H1 (cell line): ENCODE data around the gene STAG1. TPM values are rescaled to one million over a fixed set of nuclear protein-coding genes. Genes with fewer than 3 reads are reported as not detected.

Experiments
- CTCF ChIA-PET: fragments of 300-600 bp; sonication (Branson Sonifier 250); formaldehyde crosslinking; loops from one replicate; lab custom pipeline; 2021; ENCODE audit not compliant: partially characterized antibody; lab: Charles Lee
- POLR2A ChIA-PET: fragments of 300-600 bp; sonication (Branson Sonifier 250); formaldehyde crosslinking; loops from one replicate; lab custom pipeline; 2021; ENCODE audit warnings: inconsistent platforms; ENCODE audit not compliant: partially characterized antibody; lab: Charles Lee
- DNase-seq, 2 experiments: peaks; one replicate each; pipeline versions ENCODE4 v3.0.0 to v3.0.0-alpha.2; 2010 to 2022; ENCODE audit warnings: low spot score in 2 of 2, low read depth in 1 of 2, mixed read lengths in 1 of 2
- FAIRE-seq: peaks from 2 replicates; lab custom pipeline; 2011; peaks lifted over from hg19 to GRCh38; lab: Jason Lieb, UNC
- H2AFZ ChIP-seq: 2 replicates; pipeline ENCODE4 v1.8.1; 2012; ENCODE audit warnings: low read length, inconsistent platforms
- H2AK5ac ChIP-seq: 2 replicates; pipeline ENCODE4 v1.6.1; 2013; ENCODE audit warnings: low read depth, low read length
- H2BK120ac ChIP-seq: replicated peaks from 2 replicates; pipeline ENCODE3; 2013; ENCODE audit warnings: low read depth, low read length, inconsistent platforms
- H2BK12ac ChIP-seq: 2 replicates; pipeline ENCODE4 v1.6.1; 2013; ENCODE audit warnings: low read depth, low read length
- H2BK15ac ChIP-seq: 2 replicates; pipeline ENCODE4 v1.6.1; 2013; ENCODE audit warnings: low read length
- H2BK20ac ChIP-seq: 2 replicates; pipeline ENCODE4 v1.6.1; 2013; ENCODE audit warnings: low read length
- H2BK5ac ChIP-seq: 2 replicates; pipeline ENCODE4 v1.6.1; 2013; ENCODE audit warnings: low read depth, low read length
- H3K14ac ChIP-seq: 2 replicates; pipeline ENCODE4 v1.6.1; 2013; ENCODE audit warnings: inconsistent platforms; ENCODE audit not compliant: insufficient read length
- H3K18ac ChIP-seq: 2 replicates; pipeline ENCODE4 v1.6.1; 2013; ENCODE audit warnings: low read length; ENCODE audit errors: extremely low read depth
- H3K23ac ChIP-seq: 2 replicates; pipeline ENCODE4 v1.6.1; 2013; ENCODE audit warnings: inconsistent platforms; ENCODE audit not compliant: insufficient read length
- H3K23me2 ChIP-seq: 2 replicates; pipeline ENCODE4 v1.6.1; 2013; ENCODE audit warnings: low read depth, low read length
- H3K27ac ChIP-seq: 2 replicates; pipeline ENCODE4 v1.6.1; 2011; ENCODE audit warnings: low read depth, low read length, inconsistent platforms
- H3K27me3 ChIP-seq, 4 experiments: replicated peaks in 1 of 4; 1 replicate in 1 of 4; 2 replicates in 3 of 4; pipeline versions ENCODE4 v1.6.1 to v1.8.1; 2011 to 2013; ENCODE audit warnings: low read length in 3 of 4, mild to moderate bottlenecking in 3 of 4, inconsistent platforms in 2 of 4, mixed read lengths in 2 of 4, moderate library complexity in 1 of 4; ENCODE audit not compliant: control insufficient read depth in 3 of 4, insufficient read depth in 3 of 4; ENCODE audit errors: extremely low read depth in 1 of 4
- H3K36me3 ChIP-seq, 4 experiments: 2 replicates each; pipeline versions ENCODE4 v1.6.1 to v1.8.1; 2011 to 2013; ENCODE audit warnings: mild to moderate bottlenecking in 4 of 4, low read length in 3 of 4, moderate library complexity in 2 of 4, control low read depth in 1 of 4, inconsistent platforms in 1 of 4; ENCODE audit not compliant: insufficient read depth in 4 of 4, control insufficient read depth in 2 of 4
- H3K4ac ChIP-seq: replicated peaks from 2 replicates; pipeline ENCODE3; 2013; ENCODE audit warnings: low read length, low read depth, mixed read lengths, inconsistent platforms; ENCODE audit not compliant: insufficient read length
- H3K4me1 ChIP-seq, 4 experiments: replicated peaks in 1 of 4; 1 replicate in 1 of 4; 2 replicates in 3 of 4; pipeline versions ENCODE4 v1.6.1 to v1.8.1; 2011 to 2013; ENCODE audit warnings: low read length in 3 of 4, inconsistent platforms in 2 of 4, mixed read lengths in 1 of 4; ENCODE audit not compliant: insufficient read depth in 4 of 4, control insufficient read depth in 3 of 4
- H3K4me2 ChIP-seq, 2 experiments: 2 replicates each; pipeline versions ENCODE4 v1.6.1 to v1.8.1; 2011 to 2013; ENCODE audit warnings: low read depth in 2 of 2, low read length in 2 of 2, control low read depth in 1 of 2, inconsistent platforms in 1 of 2, mild to moderate bottlenecking in 1 of 2; ENCODE audit not compliant: insufficient read depth in 1 of 2
- H3K4me3 ChIP-seq, 4 experiments: fragments of 200-600, 300-600 bp in 1 of 4; sonication (generic), shearing (Covaris generic), sonication (Bioruptor Twin) in 1 of 4; 2 replicates each; pipeline versions ENCODE4 v1.5.1 to v1.8.1; 2011 to 2016; ENCODE audit warnings: low read length in 4 of 4, low read depth in 3 of 4, control low read depth in 2 of 4, inconsistent platforms in 2 of 4, mild to moderate bottlenecking in 2 of 4, mixed read lengths in 1 of 4, moderate library complexity in 1 of 4; ENCODE audit not compliant: insufficient read depth in 2 of 4; ENCODE audit errors: extremely low read depth in 1 of 4
- H3K56ac ChIP-seq: replicated peaks from 2 replicates; pipeline ENCODE3; 2013; ENCODE audit warnings: low read depth, mild to moderate bottlenecking, mixed read lengths, low read length, inconsistent platforms; ENCODE audit not compliant: insufficient read length
- H3K79me1 ChIP-seq: 2 replicates; pipeline ENCODE4 v1.6.1; 2013; ENCODE audit warnings: low read depth, low read length, control low read depth
- H3K79me2 ChIP-seq, 2 experiments: 2 replicates each; pipeline versions ENCODE4 v1.6.1 to v1.8.1; 2012 to 2013; ENCODE audit warnings: low read length in 2 of 2, mild to moderate bottlenecking in 2 of 2, inconsistent platforms in 1 of 2; ENCODE audit not compliant: insufficient read depth in 2 of 2, control insufficient read depth in 1 of 2
- H3K9ac ChIP-seq, 4 experiments: replicated peaks in 1 of 4; 1 replicate in 1 of 4; 2 replicates in 3 of 4; pipeline versions ENCODE4 v1.6.1 to v1.8.1; 2011 to 2013; ENCODE audit warnings: low read depth in 3 of 4, low read length in 3 of 4, control low read depth in 2 of 4, mild to moderate bottlenecking in 2 of 4, moderate library complexity in 2 of 4, inconsistent platforms in 1 of 4; ENCODE audit errors: extremely low read depth in 1 of 4
- H3K9me3 ChIP-seq, 2 experiments: 2 replicates each; pipeline versions ENCODE4 v1.6.1 to v1.8.1; 2012 to 2013; ENCODE audit warnings: mild to moderate bottlenecking in 2 of 2, moderate library complexity in 2 of 2, control low read depth in 1 of 2, inconsistent platforms in 1 of 2, low read depth in 1 of 2, low read length in 1 of 2, mixed read lengths in 1 of 2; ENCODE audit not compliant: insufficient read depth in 2 of 2
- H4K20me1 ChIP-seq, 2 experiments: replicated peaks in 1 of 2; 2 replicates each; pipeline versions ENCODE3 to v1.8.1; 2011 to 2013; ENCODE audit warnings: inconsistent platforms in 2 of 2, low read length in 2 of 2, mild to moderate bottlenecking in 1 of 2; ENCODE audit not compliant: insufficient read depth in 2 of 2, control insufficient read depth in 1 of 2
- H4K5ac ChIP-seq: 2 replicates; pipeline ENCODE4 v1.6.1; 2013; ENCODE audit warnings: low read length, low read depth, mixed read lengths, inconsistent platforms; ENCODE audit not compliant: insufficient read length
- H4K8ac ChIP-seq: 2 replicates; pipeline ENCODE4 v1.8.0; 2013; ENCODE audit warnings: mild to moderate bottlenecking, moderate library complexity, low read length, inconsistent platforms; ENCODE audit not compliant: insufficient read depth; ENCODE audit errors: extremely low read depth
- H4K91ac ChIP-seq: replicated peaks from 2 replicates; pipeline ENCODE3; 2013; ENCODE audit warnings: low read length, mixed read lengths, inconsistent platforms; ENCODE audit not compliant: insufficient read length
- WGBS, 2 experiments: shearing (Covaris generic) in 1 of 2; methylation state at CpG; one replicate each; pipeline versions ENCODE4 v1.1.6 to v1.1.7; 2013 to 2015; ENCODE audit warnings: low lambda C conversion rate in 2 of 2, mixed read lengths in 2 of 2, inconsistent platforms in 1 of 2, low coverage in 1 of 2, missing lambda C conversion rate in 1 of 2; ENCODE audit not compliant: insufficient replicate concordance in 2 of 2, insufficient coverage in 1 of 2, insufficient read length in 1 of 2; ENCODE audit errors: extremely low coverage in 1 of 2, missing lambda C conversion rate in 1 of 2; 5-methylcytosine and 5-hydroxymethylcytosine counted together
- polyA plus RNA-seq, 7 experiments: library from polyadenylated mRNA; depleted of rRNA in 3 of 7; stranded (reverse) in 5 of 7; unstranded in 2 of 7; fragments of >200 nt in 5 of 7; fragments of 200-250 nt in 2 of 7; gene quantifications; 1 replicate in 5 of 7; 2 replicates in 1 of 7; 4 replicates in 1 of 7; pipeline versions ENCODE4 v1.2.1 to v1.2.3, GENCODE V29; 2011 to 2013; ENCODE audit warnings: missing spikeins in 2 of 7, mixed read lengths in 2 of 7
- total RNA-seq: library from RNA; stranded (reverse); fragmentation: NEBNext Ultra II Directional; extraction: Animal tissue kit (Norgen Biotek cat#: 25700); gene quantifications from 2 replicates; pipeline ENCODE4 v1.2.1, GENCODE V29; 2021
- TF ChIP-seq, protein P1 (sequence below): IDR thresholded peaks from 2 replicates; pipeline ENCODE4 v1.6.1; 2012; ENCODE audit warnings: inconsistent platforms

STAG1 gene
- total and polyA plus RNA-seq, 2 of the 8 experiments (the other 6 are each of a cell fraction or from before 2014, with no cell fraction given), result 4.6 to 23.4 TPM

DNA sequence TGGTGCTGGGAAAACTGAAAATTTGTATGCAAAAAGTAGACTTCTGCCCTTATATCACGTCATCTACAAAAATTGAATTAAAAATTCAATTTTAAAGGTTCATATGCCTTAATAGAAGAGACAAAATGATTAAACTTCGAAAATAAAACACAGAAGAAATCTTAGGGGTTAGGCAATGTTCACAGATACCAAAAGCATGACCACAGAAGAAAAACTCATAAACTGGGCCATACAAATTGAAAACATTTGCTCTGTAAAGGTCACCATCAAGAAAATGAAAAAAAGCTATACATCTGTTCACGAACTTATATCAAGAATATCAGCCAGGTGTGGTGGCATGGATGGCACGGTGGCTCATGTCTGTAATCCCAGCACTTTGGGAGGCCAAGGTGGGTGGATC, 257.0 kb downstream of the STAG1 start:
- Histone ChIP-seq H3K9me3 (peaks cover 3 to 4% of the 10 kb centered on the region in 2 experiments; a peak in 2 of 4 replicates), H3K27me3 (no peaks in the 10 kb centered on the region), H4K8ac (no peak overlapping the region), H3K4me3 (no peak overlapping the region), H3K14ac (no peak overlapping the region), H2AFZ (no peak overlapping the region), H3K4me1 (no peaks in the 10 kb centered on the region), H3K56ac (no peak overlapping the region), H2BK120ac (no peak overlapping the region), H4K5ac (no peak overlapping the region), H2BK12ac (no peak overlapping the region), H4K20me1 (no peaks in the 10 kb centered on the region), H3K79me1 (no peaks in the 10 kb centered on the region), H2BK20ac (no peak overlapping the region), H3K18ac (no peak overlapping the region), H3K4me2 (no peak overlapping the region), H3K79me2 (no peaks in the 10 kb centered on the region), H3K9ac (no peak overlapping the region), H3K23me2 (no peaks in the 10 kb centered on the region; the same call in 1 of the 2 replicates), H2AK5ac (no peak overlapping the region), H4K91ac (no peak overlapping the region), H3K36me3 (no peaks in the 10 kb centered on the region; a peak in 2 of 8 replicates), H3K23ac (no peak overlapping the region), H2BK5ac (no peak overlapping the region), H3K4ac (no peak overlapping the region), H3K27ac (no peak overlapping the region), H2BK15ac (no peak overlapping the region)
- TF ChIP-seq, protein P1, sequence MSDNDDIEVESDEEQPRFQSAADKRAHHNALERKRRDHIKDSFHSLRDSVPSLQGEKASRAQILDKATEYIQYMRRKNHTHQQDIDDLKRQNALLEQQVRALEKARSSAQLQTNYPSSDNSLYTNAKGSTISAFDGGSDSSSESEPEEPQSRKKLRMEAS, result no peak
- ChIA-PET CTCF (interaction anchor here (1.7 kb wide), 1 partner anchor 9 kb away, joined by 3 read pairs; no protein-coding TSS in a partner anchor), POLR2A (no interaction called here)
- FAIRE-seq, result no peak
- no peak for DNase-seq
- WGBS, 2 experiments, result 85% methylated on average over 4 of the region's 4 CpGs; no CpG with 5 or more reads in 1 of the 2 experiments
